Mesodermal cell (in vitro differentiated cells): ENCODE data around the gene SOX6.
A peak's percentile ranks its signal among the peaks of the same experiment; 100 is the strongest.

Source experiments
- H3K27ac ChIP-seq: 2 replicates; pipeline ENCODE4 v1.7.0; 2013; ENCODE audit warnings: mild to moderate bottlenecking, low read depth, low read length, moderate library complexity; ENCODE audit not compliant: severe bottlenecking
- H3K36me3 ChIP-seq: 2 replicates; pipeline ENCODE4 v1.7.1; 2013; ENCODE audit warnings: mild to moderate bottlenecking, low read length, moderate library complexity; ENCODE audit not compliant: control insufficient read depth, insufficient read depth
- H3K4me1 ChIP-seq: one replicate; pipeline ENCODE4 v1.7.1; 2013; ENCODE audit warnings: mild to moderate bottlenecking, low read length; ENCODE audit not compliant: insufficient read depth, control insufficient read depth, poor library complexity, severe bottlenecking
- H3K4me3 ChIP-seq: 2 replicates; pipeline ENCODE4 v1.7.0; 2013; ENCODE audit warnings: low read length, control low read depth, mild to moderate bottlenecking; ENCODE audit not compliant: insufficient read depth, poor library complexity, severe bottlenecking; ENCODE audit errors: extremely low read depth
- H3K9me3 ChIP-seq: 2 replicates; pipeline ENCODE4 v1.7.1; 2013; ENCODE audit warnings: mild to moderate bottlenecking, low read length, moderate library complexity; ENCODE audit not compliant: control insufficient read depth
- WGBS, 2 experiments: methylation state at CpG; one replicate each; pipeline ENCODE4 v1.1.5; 2013; ENCODE audit warnings: missing lambda C conversion rate in 2 of 2; ENCODE audit not compliant: insufficient coverage in 2 of 2; 5-methylcytosine and 5-hydroxymethylcytosine counted together

The SOX6 gene

DNA sequence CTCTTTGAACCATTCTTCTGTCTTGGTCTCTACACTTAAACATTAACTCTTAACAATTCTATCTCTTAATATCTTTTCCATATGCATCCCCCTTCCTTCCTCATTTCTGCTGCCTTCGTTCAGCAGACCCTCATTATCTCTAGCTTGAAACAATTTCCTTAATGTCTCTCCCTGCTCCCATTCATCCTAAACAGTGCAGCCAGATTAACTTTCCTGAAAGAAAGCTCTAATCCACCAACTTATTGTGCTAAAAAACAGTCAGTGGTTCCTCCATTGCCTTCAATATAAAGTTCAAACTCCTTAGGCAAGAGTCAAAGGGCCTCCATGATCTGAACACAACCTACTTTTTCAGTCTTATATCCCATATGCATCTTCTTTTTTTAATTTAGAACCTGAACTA, 42.5 kb downstream of the SOX6 start:
- Histone ChIP-seq H3K4me3 (no peak overlapping the region), H3K27ac (no peak overlapping the region), H3K4me1 (peaks cover 2% of the 10 kb centered on the region), H3K36me3 (no peaks in the 10 kb centered on the region), H3K9me3 (no peaks in the 10 kb centered on the region)
- 67 to 86% methylated on average over 1 of the region's 1 CpG for WGBS, 2 experiments

DNA sequence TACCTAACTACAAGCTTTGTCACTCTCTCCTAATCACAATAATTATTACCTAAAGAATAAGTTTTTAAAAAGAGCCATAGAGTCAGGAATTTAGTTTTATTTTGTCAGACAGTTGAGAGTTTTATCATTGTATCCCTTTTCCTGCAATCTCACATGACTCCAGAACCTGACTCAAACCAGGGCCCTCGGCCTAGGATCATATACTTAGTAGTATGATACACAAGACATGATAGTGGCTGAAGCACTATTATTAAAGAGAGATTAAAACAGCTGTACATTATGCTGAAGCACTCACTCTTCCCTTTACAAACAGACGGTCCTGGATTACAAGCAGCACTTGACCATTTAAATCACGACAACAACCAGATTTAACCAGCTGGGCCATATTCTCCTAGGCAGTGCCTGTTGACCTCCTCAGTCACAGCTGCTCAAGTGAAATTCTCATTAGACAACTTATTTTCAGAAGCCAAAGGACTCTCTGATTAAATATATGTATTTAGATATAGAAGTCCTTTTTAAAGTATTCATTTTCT, 44.0 kb downstream of the SOX6 start:
- no peak overlapping the region for H3K4me3 ChIP-seq
- no peak overlapping the region for H3K27ac ChIP-seq
- no peaks in the 10 kb centered on the region for H3K4me1 ChIP-seq
- 89% methylated on average over 2 of the region's 3 CpGs; no CpG with 5 or more reads in 1 of the 2 experiments for WGBS, 2 experiments
- H3K9me3 ChIP-seq = no peaks in the 10 kb centered on the region
- H3K36me3 ChIP-seq = no peaks in the 10 kb centered on the region

DNA sequence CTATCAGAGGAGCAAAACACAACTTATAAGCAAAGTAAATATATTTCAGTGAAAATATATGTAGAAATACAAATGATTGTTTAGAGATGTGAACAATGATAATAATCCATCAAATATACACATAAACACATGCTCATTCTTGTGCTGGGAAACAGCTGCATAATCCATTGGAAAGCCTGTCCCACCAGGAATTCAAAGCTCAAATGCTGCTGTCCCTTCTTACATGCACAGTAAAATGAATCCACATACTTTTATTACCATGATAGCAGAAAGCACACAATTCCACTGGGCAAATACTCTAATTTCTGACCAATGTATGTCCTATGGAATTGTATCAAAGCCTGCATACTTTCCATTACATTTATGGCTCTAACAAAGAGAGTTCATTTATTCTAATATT, 44.5 kb downstream of the SOX6 start:
- H3K4me1 ChIP-seq = no peaks in the 10 kb centered on the region
- H3K36me3 ChIP-seq = no peaks in the 10 kb centered on the region
- no peak overlapping the region for H3K4me3 ChIP-seq
- no peaks in the 10 kb centered on the region for H3K9me3 ChIP-seq
- H3K27ac ChIP-seq = no peak overlapping the region

DNA sequence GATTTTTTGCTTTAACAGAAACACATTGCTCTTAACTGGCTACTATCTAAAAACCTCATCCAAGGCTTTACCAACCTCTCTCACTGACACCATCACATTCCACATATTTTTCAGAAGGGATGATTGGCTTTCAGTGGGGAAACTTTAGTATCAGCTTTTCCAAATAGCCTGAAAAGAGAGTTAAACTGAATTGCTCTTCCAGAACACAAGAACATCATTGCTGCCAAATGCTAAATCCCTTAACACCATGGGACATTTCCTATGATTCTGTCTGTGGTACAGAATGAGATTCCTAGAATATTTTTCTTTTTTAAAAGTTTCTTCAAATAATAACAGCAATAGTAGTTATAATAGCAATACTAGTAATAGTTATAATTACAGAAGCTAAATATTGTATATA, 45.4 kb downstream of the SOX6 start:
- Histone ChIP-seq H3K4me3 (no peak overlapping the region), H3K27ac (no peak overlapping the region), H3K36me3 (no peaks in the 10 kb centered on the region), H3K9me3 (no peaks in the 10 kb centered on the region), H3K4me1 (peaks cover 3% of the 10 kb centered on the region)

DNA sequence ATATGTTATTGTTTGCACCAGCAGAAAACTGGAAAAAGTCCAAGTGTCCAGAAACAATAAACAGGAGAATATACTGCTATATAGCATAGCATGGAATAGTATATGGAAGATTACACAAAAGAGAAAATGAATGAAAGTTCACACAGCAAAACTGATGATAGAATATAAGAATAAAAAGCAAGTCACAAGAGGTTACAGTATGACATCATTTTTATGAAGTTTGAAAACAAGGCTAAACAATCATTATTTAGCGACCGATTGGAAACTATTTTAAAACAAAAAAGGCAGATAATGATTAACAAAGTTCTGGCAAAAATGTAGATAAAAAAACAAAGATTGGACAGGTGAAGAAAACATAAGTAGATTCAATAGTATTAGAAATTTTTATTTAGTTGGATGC, 47.1 kb downstream of the SOX6 start:
- Histone ChIP-seq H3K27ac (no peak overlapping the region), H3K9me3 (no peaks in the 10 kb centered on the region), H3K4me3 (no peak overlapping the region), H3K36me3 (no peaks in the 10 kb centered on the region), H3K4me1 (peaks cover 3% of the 10 kb centered on the region)
- 100% methylated on average over 2 of the region's 2 CpGs; no CpG with 5 or more reads in 1 of the 2 experiments for WGBS, 2 experiments

DNA sequence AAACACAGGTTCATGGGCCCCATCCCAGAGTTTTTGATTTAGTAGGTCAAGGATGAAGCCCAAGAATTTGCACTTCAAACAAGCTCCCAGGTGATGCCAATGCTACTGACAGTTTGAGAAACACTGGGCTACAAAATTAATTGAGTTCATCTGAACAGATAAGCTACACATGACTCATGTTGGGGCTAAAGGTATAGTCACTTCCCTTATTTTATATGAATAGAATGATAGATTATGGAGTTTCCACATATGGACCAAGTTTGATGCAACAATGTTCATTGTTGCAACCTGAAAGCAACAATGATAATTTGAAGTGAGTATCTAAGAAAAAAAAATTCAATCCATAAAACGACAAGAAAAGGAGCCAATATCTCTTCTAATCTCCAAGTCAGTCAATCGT, 54.9 kb downstream of the SOX6 start:
- no peak overlapping the region for H3K27ac ChIP-seq
- peaks cover 3% of the 10 kb centered on the region for H3K4me1 ChIP-seq
- H3K4me3 ChIP-seq = no peak overlapping the region
- no peaks in the 10 kb centered on the region for H3K36me3 ChIP-seq
- no peaks in the 10 kb centered on the region for H3K9me3 ChIP-seq
- 76 to 80% methylated on average over 2 of the region's 2 CpGs for WGBS, 2 experiments

DNA sequence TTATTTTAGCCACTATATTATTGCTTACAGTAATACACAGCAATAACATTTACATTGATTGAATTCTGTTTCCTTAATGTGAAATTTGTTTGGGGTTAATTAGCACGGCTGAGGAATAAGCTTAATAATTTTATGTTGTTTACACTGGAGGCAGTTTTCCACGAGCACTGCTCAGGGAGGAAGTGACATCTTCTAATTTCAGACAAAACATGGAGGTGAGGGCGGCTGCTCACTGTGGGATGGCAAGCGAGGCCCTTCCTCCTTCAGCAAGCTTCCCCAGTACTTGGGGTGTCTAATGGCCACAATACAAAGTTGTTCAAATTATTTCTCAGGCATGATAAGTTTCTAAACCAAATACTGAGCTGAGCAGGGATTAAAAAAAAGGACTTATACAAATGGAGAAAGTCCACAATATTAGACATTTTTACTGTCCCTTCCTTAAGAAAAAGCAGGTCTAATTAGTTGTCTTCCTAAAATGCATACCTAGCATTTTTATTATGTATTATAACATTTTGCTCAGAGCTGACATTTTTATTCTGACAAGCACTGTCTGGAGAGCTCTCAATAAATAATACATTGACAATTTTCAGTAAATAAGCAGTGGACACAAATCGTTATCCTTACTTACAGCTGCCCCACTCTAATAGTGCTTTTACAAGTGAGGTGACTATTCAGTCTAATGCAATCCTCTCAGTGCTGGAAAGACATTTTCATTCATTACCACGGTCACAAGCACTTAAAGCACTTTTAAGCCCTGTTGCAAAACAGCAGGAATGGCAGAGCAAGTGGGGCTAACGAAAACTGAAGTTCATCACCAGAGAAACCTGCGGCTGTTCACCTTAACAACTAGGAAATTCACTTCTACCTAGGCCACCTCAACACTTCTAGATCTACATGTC, 56.2 kb downstream of the SOX6 start:
- Histone ChIP-seq H3K4me3 (no peak overlapping the region), H3K9me3 (no peaks in the 10 kb centered on the region), H3K4me1 (no peaks in the 10 kb centered on the region), H3K27ac (no peak overlapping the region), H3K36me3 (no peaks in the 10 kb centered on the region)
- 83 to 88% methylated on average over 4 of the region's 8 CpGs for WGBS, 2 experiments

DNA sequence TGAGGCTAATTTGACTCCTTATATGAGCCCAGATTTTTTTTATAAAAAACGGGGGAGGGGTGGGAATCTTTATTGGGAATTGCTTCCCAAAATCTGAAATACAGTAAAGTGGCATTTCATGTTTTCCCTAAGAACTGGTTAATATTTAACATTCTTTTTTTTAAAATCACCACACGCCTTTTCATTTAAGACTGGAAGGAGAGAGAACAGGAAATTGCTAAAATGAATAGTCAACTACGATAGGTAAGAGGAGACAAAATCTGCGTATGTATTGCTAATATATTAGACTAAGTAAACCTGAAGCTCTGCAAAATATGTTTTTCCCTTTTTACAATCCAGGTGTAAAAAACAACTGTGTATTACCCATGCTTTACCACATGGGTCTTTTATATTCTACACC, 57.0 kb downstream of the SOX6 start:
- Histone ChIP-seq H3K4me3 (no peak overlapping the region), H3K27ac (no peak overlapping the region), H3K9me3 (no peaks in the 10 kb centered on the region), H3K4me1 (no peaks in the 10 kb centered on the region), H3K36me3 (no peaks in the 10 kb centered on the region)
- 100% methylated on average over 2 of the region's 4 CpGs; no CpG with 5 or more reads in 1 of the 2 experiments for WGBS, 2 experiments

DNA sequence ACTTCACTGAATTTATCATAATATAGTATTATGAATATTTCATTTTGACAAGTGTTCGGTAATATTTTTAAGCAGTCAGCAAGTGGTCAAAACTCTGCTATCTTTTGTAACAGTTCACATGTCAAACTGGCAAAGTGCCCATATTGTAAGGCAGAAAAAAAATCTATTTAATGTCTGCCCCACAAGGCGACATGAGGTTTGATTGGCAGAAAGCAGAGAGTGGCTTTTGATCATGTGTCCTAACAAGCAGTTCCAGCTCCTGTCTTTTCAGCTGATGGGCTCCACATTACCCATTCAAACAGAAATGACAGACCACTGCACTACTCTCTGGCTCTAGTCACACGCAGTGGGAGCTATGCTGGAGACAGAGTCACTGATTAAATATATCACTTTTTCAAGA, 59.0 kb downstream of the SOX6 start:
- Histone ChIP-seq H3K4me3 (no peak overlapping the region), H3K36me3 (no peaks in the 10 kb centered on the region), H3K4me1 (peaks cover 7% of the 10 kb centered on the region), H3K9me3 (no peaks in the 10 kb centered on the region), H3K27ac (no peak overlapping the region)
- WGBS, 2 experiments = 100% methylated on average over 1 of the region's 3 CpGs; no CpG with 5 or more reads in 1 of the 2 experiments

DNA sequence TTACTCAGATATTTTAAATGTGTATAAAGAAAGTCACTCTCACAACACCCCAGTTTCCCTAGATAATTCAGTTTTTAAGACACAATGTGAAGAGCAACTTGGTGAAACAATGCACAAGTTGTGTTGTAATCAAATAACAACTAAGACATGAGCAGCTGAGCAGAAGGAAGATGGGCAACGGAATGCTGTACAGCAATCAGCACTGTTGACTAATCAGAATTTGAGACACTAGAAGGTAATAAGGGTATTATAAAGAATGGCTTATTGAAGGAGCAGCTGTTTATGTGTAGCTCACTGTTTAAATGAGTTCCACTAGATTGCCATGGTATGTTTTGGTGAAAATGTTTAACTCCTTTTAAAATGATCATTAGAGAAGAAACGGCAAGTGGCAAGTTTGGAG, 60.1 kb downstream of the SOX6 start:
- WGBS, 2 experiments = 91 to 100% methylated on average over 1 of the region's 2 CpGs
- no peak overlapping the region for H3K27ac ChIP-seq
- H3K36me3 ChIP-seq = no peaks in the 10 kb centered on the region
- H3K4me1 ChIP-seq = peaks cover 7% of the 10 kb centered on the region
- no peak overlapping the region for H3K4me3 ChIP-seq
- H3K9me3 ChIP-seq = no peaks in the 10 kb centered on the region

DNA sequence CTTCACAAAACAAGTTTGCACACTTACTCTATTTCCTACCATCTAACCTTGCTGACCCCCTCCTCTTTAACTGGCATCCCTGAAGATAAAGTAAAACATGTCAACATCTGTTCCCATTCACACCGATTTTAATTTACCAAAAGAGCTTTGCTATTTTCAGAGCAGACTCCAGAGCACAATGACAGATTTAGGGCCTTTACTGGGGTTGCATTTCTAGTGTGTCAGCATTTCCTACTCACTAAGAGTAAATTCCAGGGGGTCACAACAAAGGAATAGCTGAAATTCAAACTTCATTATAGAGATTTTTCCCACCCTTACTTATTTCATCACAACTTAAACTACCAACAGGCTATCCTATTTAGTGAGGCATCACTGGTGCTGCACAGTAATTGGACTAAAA, 60.8 kb downstream of the SOX6 start:
- no peaks in the 10 kb centered on the region for H3K9me3 ChIP-seq
- H3K4me1 ChIP-seq = peaks cover 7% of the 10 kb centered on the region
- no peaks in the 10 kb centered on the region for H3K36me3 ChIP-seq
- peak overlapping the region; percentile 34 for H3K27ac ChIP-seq
- 43 to 60% methylated on average over 1 of the region's 1 CpG for WGBS, 2 experiments
- no peak overlapping the region for H3K4me3 ChIP-seq
